Activated CD4-positive, CD25-positive, alpha-beta regulatory T cell treated with anti-CD3 and anti-CD28 coated beads, Interleukin-2, amount 50 U/mL, for 72 hours (primary cell): ENCODE results near the gene CREG1.
"Not testable (repeated sequence)": the region's sequence is repeated elsewhere in the genome, so short reads cannot be mapped to it uniquely, and the experiment has no call there.

Experiments
- DNase-seq: peaks from one replicate; pipeline ENCODE4 v3.0.0; 2021

CREG1 gene

GRCh38 chr1:167563579-167564246 lies 10.2 kb upstream of the CREG1 start:
- no peak for DNase-seq

- DNase-seq: no peak
These were observed 9.1 kb upstream of the CREG1 start for GRCh38 chr1:167562702-167563101.

GRCh38 chr1:167561753-167562152 lies 8.2 kb upstream of the CREG1 start:
- DNase-seq: no peak

GRCh38 chr1:167555971-167556714 lies 2.6 kb upstream of the CREG1 start:
- DNase-seq: peak; percentile 72

- not testable (repeated sequence) for DNase-seq
These were observed 1.5 kb upstream of the CREG1 start for GRCh38 chr1:167555072-167555471.

GRCh38 chr1:167554028-167554779 lies 642 bp upstream of the CREG1 start:
- no peak for DNase-seq

- no peak for DNase-seq
These were observed 2.2 kb downstream of the CREG1 start for GRCh38 chr1:167551362-167551761.

GRCh38 chr1:167548059-167548932 lies 5.3 kb downstream of the CREG1 start:
- no peak for DNase-seq

GRCh38 chr1:167546935-167547334 lies 6.6 kb downstream of the CREG1 start:
- no peak for DNase-seq

GRCh38 chr1:167545349-167545748 lies 8.2 kb downstream of the CREG1 start:
- DNase-seq: no peak

- no peak for DNase-seq
These were observed 9.0 kb downstream of the CREG1 start for GRCh38 chr1:167544447-167545093.

- no peak for DNase-seq
These were observed 10.2 kb downstream of the CREG1 start for GRCh38 chr1:167543199-167543990.

- no peak for DNase-seq
These were observed 11.2 kb downstream of the CREG1 start for GRCh38 chr1:167542109-167543032.

GRCh38 chr1:167541610-167542009 lies 12.0 kb downstream of the CREG1 start:
- DNase-seq: no peak

GRCh38 chr1:167541003-167541402 lies 12.6 kb downstream of the CREG1 start:
- no peak for DNase-seq

GRCh38 chr1:167538657-167539056 lies 14.9 kb downstream of the CREG1 start:
- DNase-seq: no peak

GRCh38 chr1:167533851-167534300 lies 19.7 kb downstream of the CREG1 start:
- DNase-seq: peak; percentile 68

- DNase-seq: no peak
These were observed 20.4 kb downstream of the CREG1 start for GRCh38 chr1:167532964-167533824.

- DNase-seq: no peak
These were observed 21.2 kb downstream of the CREG1 start for GRCh38 chr1:167532375-167532774.
